ENCODE measurements around the gene MRPL24.
"Not testable (repeated sequence)": the region's sequence is repeated elsewhere in the genome, so short reads cannot be mapped to it uniquely, and the experiment has no call there.

DNA sequence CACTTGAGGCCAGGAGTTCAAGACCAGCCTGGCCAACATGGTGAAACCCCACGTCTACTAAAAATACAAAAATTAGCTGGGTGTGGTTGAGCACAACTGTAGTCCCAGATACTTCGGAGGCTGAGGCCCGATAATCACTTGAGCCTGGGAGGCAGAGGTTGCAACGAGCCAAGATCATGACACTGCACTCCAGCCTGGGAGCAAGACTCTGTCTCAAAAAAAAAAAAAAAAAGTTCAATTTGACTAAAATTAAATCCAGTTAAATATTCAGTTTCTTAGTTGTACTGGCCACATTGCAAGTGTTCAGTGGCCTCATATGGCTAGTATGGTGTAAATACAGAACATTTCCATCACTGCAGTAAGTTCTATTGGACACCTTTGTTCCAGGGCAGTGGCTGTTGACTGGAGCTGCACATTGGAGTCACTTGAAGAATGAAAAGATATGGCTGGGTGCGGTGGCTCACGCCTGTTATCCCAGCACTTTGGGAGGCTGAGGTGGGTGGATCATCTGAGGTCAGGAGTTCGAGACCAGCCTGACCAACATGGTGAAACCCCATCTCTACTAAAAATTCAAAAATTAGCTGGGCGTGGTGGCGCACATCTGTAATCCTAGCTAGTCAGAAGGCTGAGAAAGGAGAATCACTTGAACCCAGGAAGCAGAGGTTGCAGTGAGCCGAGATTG is 16.8 kb upstream of the MRPL24 start:
- TF ChIP-seq, protein P1, sequence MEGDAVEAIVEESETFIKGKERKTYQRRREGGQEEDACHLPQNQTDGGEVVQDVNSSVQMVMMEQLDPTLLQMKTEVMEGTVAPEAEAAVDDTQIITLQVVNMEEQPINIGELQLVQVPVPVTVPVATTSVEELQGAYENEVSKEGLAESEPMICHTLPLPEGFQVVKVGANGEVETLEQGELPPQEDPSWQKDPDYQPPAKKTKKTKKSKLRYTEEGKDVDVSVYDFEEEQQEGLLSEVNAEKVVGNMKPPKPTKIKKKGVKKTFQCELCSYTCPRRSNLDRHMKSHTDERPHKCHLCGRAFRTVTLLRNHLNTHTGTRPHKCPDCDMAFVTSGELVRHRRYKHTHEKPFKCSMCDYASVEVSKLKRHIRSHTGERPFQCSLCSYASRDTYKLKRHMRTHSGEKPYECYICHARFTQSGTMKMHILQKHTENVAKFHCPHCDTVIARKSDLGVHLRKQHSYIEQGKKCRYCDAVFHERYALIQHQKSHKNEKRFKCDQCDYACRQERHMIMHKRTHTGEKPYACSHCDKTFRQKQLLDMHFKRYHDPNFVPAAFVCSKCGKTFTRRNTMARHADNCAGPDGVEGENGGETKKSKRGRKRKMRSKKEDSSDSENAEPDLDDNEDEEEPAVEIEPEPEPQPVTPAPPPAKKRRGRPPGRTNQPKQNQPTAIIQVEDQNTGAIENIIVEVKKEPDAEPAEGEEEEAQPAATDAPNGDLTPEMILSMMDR (IDR thresholded peaks at IDR 0.05; ENCODE audit: insufficient read depth, low read depth, low read length), result not testable (repeated sequence)
- not testable (repeated sequence) for TF ChIP-seq EZH2 (IDR thresholded peaks at IDR 0.05; ENCODE audit: insufficient read depth, low read length)
